SIG-M5 treated with dmso at 0.1 percent for 504 hours (cell line): Measurements from ENCODE around the gene DCTN3.
"Not testable (repeated sequence)": the region's sequence is repeated elsewhere in the genome, so short reads cannot be mapped to it uniquely, and the experiment has no call there.

Source experiments
- DNase-seq: peaks from one replicate; lab custom pipeline; 2025; ENCODE audit not compliant: unreplicated experiment; lab: John Stamatoyannopoulos, UW

DCTN3 gene

GRCh38 chr9:34647651-34648050 is 27.4 kb upstream of the DCTN3 start:
- DNase-seq, result no peak

DNA sequence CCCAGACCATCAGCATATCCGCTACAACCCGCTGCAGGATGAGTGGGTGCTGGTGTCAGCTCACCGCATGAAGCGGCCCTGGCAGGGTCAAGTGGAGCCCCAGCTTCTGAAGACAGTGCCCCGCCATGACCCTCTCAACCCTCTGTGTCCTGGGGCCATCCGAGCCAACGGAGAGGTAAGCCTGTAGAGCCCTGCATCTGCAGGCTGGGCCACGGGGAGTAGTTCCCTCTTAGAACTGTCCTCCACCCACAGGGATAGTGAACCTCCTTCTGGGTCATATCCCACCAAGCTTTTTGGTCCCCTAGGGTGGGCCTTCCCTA is 26.7 kb upstream of the DCTN3 start:
- no peak for DNase-seq

DNA sequence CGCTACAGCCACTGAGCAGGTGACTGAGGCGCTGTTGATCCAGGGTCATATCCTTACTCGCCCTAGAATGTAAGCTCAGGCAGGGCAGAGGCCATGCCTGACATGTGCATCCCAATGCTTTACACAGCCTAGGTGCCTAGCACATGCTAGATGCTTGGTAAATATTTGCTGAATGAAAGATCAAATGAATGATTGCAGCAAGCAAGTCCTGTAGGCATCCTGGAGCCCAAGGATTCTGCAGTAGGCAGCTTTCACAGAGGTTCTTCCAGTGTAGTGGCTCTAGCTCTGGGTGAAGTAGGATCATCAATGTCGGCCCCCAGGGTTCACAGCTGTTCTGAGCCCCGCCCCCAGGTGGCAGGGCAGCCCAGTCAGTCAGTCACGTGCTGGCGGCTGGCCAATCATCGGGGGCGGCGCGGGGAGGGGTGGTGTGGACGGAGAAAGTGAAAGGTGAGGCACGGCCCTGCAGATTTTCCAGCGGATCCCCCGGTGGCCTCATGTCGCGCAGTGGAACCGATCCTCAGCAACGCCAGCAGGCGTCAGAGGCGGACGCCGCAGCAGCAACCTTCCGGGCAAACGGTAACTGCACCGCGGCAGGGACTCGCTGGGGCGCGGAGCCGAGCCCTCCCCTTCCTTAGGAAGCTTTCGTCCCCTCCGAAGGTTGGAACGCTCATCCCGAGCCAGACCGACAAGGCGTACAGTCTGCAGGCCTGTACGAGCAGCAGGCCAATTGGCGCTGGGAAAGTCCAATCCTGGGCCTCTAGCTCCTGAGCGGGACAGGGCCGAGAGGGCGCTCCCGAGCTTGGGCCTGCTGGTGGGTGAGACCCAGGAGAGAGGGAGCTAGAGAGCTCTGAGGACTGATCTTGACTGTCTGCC is 26.2 kb upstream of the DCTN3 start, which contains the start of gene GALT:
Gene GALT (plus strand): TSS at position 465 of the 873 bp plus-strand sequence. CDS start 30 bp downstream, at position 495.
- peak; percentile 83 for DNase-seq

GRCh38 chr9:34644766-34645314 is 24.5 kb upstream of the DCTN3 start:
- no peak for DNase-seq

DNA sequence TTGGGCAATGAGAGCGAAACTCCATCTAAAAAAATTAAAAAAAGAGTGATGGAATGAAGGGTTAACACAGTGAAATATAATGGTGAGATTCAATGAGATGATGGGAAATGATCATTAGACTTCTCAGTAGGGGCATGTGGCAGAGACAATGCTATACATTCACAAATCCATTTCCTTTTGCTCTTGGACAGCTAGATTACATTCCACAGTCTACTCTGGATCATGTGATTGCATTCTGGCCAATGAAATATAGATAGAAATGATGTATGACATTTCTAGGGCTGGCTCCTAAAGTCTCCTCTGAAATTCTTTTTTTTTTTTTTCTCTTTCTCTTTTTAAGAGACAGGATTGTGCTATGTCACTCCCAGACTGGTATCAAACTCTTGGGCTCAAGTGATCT is 22.4 kb upstream of the DCTN3 start:
- DNase-seq, result no peak

- DNase-seq, result not testable (repeated sequence)
Measured at GRCh38 chr9:34639322-34639721, 19.0 kb upstream of the DCTN3 start.

- DNase-seq, result no peak
Measured at GRCh38 chr9:34638138-34638445, 17.8 kb upstream of the DCTN3 start.

- DNase-seq, result peak; percentile 77
Measured at GRCh38 chr9:34637356-34638137, 17.3 kb upstream of the DCTN3 start, which contains the start of gene SIGMAR1. TSS of gene SIGMAR1 (minus strand) at chr9:34637787. CDS start at chr9:34637697, 90 bp downstream.

DNA sequence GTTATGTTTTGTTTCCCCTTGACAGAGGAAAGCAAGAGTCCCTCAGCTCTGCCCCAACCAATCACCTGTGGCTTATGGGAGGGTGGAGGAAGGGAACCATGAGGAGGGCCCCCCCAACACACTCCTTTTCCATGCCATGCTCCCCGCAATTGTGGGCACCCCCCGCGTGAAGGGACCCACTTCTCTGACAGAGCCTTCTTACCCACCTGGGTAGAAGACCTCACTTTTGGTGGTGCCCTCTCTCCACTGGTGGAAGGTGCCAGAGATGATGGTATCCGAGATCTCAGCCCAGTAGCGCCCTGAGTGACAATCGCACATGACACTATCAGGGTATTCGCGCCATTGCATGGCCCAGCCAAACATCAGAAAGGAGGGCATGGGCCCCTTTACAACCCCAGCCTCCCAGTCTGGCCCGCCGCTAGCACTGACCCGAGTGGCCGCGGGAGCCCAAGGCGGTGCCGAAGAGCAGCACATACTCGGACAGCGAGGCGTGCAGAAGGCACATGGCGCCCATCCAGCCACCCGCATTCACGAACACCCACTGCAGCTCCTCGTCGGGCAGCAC is 16.6 kb upstream of the DCTN3 start:
- peak; percentile 30 for DNase-seq

DNA sequence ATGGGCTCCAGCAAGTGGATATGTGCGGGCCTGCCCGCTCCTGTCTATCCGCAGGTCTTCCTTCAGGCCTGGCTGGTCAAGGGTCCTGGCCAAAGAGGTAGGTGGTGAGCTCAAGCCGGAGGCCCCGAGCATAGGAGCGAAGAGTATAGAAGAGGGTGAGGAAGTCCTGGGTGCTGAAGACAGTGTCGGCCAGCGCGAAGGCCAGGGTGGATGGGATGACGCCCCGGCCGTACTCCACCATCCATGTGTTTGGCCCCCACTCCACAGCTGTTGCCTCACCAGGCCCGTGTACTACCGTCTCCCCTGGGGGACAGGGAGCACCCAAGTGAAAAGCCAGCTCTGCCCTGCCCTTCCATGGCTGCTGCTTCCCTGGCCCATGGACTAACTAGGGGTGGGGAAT is 15.3 kb upstream of the DCTN3 start:
- no peak for DNase-seq

- DNase-seq, result no peak
Measured at GRCh38 chr9:34634551-34635248, 14.4 kb upstream of the DCTN3 start.

- peak; percentile 57 for DNase-seq
Measured at GRCh38 chr9:34633851-34634550, 13.7 kb upstream of the DCTN3 start.

- DNase-seq, result no peak
Measured at GRCh38 chr9:34633166-34633565, 12.9 kb upstream of the DCTN3 start.

- no peak for DNase-seq
Measured at GRCh38 chr9:34630402-34631154, 10.3 kb upstream of the DCTN3 start.

DNA sequence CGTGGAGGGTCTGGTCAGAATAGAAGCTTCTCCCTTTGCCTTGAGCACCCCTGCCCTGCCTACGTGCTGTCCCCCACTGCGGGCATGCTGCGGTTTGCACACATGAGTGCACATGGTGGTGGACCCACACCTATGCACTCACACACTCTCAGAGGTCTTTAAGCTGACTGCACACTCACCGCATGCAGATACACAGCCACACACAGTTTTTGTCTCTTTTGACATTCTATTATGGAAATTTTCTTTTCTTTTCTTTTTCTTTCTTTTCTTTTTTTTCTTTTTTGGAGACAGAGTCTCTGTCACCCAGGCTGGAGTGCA is 9.2 kb upstream of the DCTN3 start:
- no peak for DNase-seq

- DNase-seq, result no peak
Measured at GRCh38 chr9:34628656-34629490, 8.6 kb upstream of the DCTN3 start, which contains the start of gene ARID3C. TSS of gene ARID3C (minus strand) at chr9:34629066. CDS start at chr9:34628014, 1,052 bp downstream.

DNA sequence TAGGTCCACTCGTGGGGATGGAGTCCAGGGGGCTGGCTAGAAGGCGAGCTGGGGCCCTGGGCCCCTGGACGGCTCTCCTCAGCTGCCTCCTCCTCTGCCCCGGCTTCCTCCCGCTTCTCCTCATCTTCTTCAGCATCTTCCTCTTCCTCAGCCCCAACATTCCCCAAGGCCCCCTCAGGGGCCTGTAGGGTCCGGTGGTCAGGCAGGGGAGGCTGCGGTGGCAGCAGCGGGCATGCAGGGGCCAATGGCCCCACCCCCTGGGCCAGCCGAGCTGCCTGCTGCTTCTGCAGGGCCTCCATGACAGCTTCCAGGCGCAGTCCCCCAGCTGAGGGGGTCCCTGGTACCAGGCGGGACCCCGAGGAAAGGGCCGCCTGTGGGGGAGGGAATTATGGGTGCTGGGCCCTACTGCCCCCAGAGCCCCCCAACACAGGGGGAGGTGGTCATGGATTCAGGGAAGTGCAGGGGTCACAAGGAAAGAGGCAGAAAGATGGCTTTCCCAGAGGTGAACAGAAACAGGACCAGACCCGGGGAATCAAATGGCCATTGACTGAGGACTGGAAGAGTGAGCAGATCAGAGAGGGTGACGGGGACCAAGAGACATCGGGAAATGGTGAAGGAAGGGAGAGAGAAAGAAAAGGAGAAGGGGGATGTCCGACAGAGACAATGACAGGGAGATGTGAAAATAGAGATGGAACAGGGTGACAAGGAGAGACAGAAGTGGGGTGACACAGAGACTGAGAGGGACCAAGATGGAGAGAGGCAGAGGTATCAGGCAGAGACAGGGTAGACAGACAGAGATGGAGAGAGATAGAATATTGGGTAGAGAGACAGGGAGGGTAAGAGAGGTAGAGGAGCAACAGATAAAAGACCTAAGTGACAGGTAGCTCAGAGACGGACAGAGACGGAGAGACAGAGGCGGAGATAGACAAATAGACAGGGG is 7.7 kb upstream of the DCTN3 start:
- DNase-seq, result no peak

DNA sequence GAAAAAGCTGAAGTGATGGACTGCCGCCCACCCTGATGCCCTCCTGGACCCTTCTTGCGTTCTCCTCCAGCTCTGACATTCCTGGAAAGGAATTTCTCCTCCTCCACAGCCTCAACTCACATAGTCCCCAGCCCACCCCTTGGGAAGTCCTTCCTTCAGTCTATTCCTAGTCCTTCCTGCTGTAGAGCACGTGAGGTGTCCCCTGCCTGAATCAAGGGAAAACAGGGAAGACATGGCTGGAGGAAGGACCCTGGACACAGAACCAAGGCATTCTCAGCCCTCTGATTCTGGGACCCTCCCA is 4.8 kb upstream of the DCTN3 start:
- no peak for DNase-seq
